NCI-H82 treated with DMSO at 0.1 percent for 48 hours (cell line): ENCODE results near the gene C1QC.

ENCODE experiments used
- DNase-seq: peaks from one replicate; lab custom pipeline; 2025; ENCODE audit not compliant: unreplicated experiment; lab: John Stamatoyannopoulos, UW

C1QC gene

DNA sequence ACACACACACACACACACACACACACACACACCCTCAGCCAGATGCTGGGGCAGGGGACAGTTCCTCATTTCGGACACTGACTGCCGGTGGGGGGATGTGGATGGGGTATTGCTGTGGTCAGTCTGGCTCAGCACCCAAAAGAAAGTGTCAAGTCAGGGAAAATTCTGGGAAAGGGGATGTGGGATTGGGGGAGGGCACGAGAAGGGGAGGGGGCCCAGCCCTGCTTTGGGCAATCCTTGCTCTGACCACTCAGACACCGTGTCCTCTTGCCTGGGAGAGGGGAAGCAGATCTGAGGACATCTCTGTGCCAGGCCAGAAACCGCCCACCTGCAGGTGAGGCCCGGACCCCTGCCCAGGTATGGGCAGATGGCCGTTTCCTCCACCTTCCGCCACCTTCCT, at the start of gene C1QC:
Gene C1QC (plus strand): TSS at position 253 of the 400 bp plus-strand sequence. CDS start 391 bp downstream, outside the sequence.
- DNase-seq, result no peak

- no peak for DNase-seq
Measured at GRCh38 chr1:22594396-22594795, 49.0 kb upstream of the C1QC start.

- no peak for DNase-seq
Measured at GRCh38 chr1:22595108-22595507, 48.3 kb upstream of the C1QC start.

- no peak for DNase-seq
Measured at GRCh38 chr1:22597301-22597965, 46.0 kb upstream of the C1QC start.

DNA sequence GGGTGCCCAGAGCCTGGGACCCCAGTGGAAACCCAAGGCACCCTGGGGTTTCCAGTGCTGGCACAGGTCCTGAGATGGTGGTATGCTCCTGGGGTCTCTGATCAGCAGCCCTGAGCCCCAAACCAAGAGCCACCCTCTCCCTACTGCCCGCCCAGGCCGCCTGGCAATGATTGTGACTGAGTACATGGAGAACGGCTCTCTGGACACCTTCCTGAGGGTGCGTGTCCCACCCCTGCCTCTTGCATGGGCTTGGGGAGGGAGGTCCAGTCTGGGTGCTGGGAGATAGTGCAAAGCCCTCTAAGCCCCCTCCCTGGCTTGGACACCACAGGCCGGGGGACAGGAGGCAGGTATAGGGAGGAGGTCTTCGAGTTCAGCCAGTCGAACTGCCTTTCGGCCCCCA, 45.4 kb upstream of the C1QC start:
- DNase-seq, result no peak

GRCh38 chr1:22598736-22599135, 44.7 kb upstream of the C1QC start:
- DNase-seq, result no peak

DNA sequence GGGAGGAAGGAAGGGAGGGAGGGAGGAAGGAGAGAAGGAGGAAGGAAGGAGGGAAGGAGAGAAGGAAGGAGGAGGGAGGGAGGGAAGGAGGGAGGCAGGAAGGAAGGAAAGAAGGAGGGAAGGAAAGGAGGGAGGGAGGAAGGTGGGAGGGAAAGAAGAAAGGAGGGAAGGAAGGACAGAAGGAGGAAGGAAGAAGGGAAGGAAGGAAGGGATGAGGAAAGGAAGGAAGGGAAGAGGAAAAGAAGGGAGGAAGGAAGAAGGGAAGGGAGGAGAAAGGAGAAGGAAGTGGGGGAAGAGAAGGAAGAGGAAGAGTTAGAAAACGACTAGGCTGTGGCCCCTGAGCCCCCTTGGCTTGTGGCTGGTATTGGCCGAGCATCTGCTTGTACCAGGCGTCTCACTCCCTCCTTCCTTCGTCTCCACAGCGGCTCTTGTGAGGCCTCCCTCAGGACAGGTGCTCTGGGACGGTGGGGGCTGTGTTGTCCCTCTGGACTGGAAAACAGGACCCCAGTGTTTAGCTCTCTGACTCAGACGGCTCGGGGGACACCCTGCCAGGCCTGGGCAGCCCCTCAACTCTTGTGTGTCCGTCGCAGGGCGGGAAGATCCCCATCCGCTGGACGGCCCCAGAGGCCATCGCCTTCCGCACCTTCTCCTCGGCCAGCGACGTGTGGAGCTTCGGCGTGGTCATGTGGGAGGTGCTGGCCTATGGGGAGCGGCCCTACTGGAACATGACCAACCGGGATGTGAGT, 43.2 kb upstream of the C1QC start:
- DNase-seq, result no peak

DNA sequence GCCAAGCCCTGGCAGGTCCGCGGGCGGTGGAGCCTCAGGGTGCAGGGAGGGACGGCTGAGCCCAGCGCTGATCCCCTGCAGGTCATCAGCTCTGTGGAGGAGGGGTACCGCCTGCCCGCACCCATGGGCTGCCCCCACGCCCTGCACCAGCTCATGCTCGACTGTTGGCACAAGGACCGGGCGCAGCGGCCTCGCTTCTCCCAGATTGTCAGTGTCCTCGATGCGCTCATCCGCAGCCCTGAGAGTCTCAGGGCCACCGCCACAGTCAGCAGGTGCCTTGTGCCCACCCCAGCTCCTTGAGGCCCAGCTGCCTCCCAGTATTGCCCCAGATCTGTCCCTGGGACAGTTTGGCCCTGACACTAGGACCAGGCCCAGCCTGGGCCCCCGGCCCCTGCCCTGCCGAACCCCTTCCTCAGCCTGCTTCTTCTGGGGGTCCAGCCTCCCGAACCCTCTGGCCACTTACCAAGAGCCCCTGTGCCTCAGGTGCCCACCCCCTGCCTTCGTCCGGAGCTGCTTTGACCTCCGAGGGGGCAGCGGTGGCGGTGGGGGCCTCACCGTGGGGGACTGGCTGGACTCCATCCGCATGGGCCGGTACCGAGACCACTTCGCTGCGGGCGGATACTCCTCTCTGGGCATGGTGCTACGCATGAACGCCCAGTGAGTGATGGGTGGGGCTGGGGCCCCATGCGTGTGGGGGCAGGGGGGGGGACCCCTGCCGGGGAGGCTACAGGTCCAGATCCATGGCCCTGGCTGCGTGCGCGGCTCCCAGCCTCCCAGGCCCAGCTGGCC, 42.4 kb upstream of the C1QC start:
- no peak for DNase-seq

DNA sequence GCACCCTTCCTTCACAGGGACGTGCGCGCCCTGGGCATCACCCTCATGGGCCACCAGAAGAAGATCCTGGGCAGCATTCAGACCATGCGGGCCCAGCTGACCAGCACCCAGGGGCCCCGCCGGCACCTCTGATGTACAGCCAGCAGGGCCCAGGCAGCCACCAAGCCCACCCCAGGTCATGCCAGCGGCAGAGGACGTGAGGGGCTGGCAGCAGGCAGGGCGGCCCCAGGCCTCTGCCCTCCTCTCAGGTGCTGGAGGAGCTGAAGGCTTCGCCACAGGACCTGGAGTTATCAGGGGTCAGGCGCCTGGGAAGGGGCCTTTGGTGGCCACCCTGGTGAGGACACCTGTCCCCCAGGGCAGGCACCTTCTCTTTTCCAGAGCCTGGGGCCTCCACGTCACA, 41.8 kb upstream of the C1QC start:
- DNase-seq, result no peak

DNA sequence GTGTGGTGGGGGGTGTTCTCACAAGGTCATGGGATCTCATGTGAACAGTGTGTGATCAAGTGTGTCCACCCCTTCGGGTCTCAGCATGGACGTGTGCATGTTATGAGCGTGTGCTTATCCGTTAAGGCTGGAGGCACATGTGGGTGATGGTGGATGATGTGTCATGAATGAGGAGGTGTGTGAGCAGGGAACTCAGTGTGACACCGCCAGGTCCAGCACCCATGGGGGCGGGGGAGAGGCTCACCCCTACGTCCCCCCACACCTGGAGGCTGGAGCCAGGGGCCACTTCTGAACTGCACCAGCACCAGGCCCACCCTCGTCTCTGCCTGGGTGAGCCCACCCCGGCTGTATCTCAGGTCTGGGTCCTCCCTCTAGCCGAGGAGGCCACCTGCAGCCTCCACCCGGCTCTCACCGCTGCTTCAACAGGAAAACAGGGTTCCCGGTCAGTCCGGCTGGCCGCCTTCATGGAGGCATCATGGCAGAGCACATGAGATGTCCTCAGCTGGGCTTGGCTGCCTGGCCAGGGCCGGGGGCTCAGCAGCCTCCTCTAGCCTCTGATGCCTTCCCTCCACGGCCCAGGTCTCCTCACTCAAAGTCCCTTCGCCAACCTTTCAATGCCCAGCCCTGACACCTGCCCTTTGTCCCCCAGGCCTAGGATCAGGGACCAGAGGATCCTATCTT, 41.2 kb upstream of the C1QC start:
- no peak for DNase-seq

GRCh38 chr1:22606161-22606560, 37.3 kb upstream of the C1QC start:
- DNase-seq, result peak; percentile 72

DNA sequence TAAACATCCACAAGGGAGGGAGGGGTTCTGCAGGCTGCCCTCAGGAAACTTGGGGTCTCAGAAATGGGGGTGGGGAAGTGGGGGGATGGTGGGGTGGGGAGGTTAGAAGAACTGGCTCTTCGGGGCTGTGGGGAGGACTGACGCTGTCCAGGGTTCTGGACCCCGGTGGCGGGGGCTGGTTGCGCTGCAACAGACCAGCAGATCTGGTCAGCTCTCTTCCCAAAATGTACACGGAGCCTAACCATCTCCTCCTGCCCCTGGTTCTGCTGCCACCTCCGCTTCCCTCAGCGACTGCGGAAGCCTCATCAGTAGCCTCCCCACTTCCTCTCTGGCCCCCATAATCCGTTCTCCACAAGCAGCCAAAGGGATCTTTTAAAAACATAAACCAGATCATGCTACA, 36.3 kb upstream of the C1QC start:
- DNase-seq, result no peak

- DNase-seq, result no peak
Measured at GRCh38 chr1:22608361-22608760, 35.1 kb upstream of the C1QC start.

DNA sequence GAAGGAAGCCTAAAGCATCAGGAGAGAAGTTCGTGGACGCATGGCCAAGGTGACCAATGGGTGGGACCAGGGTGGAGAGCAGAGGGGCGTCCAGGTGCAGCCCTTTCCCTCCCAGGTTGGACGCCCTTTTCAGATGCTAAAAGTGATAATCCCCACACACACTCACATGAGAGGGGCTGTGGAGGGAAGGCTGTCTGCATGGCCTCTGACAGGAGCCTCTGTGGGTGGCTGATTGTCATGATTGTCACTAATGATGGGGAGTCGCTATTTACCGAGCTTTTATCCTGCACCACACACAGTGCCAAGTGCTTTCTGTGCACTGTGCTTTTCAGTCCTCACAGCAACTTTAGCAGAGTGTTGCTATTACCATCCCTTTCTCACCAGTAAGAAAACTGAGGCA, 34.1 kb upstream of the C1QC start:
- DNase-seq, result no peak

GRCh38 chr1:22611530-22611947, 31.9 kb upstream of the C1QC start:
- no peak for DNase-seq

- DNase-seq, result peak; percentile 95
Measured at GRCh38 chr1:22612671-22613571, 30.5 kb upstream of the C1QC start.

DNA sequence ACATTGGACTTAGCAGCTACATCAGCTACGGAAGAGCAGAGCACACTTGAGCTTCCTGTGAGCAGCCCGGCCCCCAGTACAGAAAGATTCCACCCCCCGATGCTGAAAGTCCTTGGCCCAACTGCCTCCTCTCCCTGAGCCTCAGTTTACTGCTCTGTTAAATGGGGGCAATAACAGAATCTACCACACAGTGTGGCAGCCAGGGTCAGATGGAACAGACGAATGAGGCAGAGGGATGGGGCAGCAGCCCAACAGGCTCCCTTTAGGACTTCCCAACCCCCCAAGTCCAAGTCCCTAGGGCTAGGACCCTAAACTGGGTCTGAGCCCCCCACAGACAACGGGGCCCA, 29.9 kb upstream of the C1QC start:
- no peak for DNase-seq

DNA sequence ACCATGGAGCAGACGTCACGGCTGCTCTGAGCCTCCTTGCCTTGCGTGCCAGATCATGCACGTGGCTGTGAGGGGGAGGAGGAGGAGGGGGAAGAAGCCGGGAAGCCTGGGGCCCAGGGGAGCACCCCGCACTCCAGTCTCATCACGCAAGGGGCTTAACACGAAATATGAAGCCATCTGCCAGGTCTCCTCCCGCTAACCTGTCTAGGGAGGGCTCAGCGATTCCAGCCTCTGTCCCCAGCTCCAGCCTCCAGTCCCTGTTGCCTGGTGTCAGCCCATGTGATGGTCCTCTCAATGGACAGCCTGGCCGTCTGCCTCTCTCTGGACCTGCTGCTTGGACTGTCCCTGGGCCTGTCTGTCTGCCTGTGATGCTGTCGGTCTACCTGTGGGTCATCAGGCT, 29.5 kb upstream of the C1QC start:
- DNase-seq, result peak; percentile 70

- no peak for DNase-seq
Measured at GRCh38 chr1:22615886-22616285, 27.5 kb upstream of the C1QC start.

DNA sequence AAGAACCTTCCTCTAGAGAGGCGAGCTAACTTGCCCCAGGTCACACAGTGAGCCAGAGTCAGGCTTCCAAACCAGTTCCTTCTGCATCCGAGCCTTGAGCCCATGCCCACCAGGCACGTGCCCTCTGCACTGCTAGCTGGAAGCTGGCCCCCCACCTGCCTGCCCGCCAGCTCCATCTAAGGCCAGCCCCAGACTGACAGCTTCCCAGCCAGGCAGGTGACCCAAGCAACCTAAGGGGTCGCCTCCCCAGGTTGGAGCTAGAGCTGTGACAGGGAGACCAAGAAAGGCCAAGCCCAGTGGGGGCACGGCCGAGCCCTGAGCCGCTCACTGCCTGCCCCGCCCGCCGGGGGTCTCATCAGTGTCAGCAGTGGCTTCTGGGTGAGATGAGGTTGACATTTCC, 26.9 kb upstream of the C1QC start:
- DNase-seq, result no peak
